Measurements from ENCODE around the gene ASIC2.
A peak's percentile ranks its signal among the peaks of the same experiment; 100 is the strongest.

Gene ASIC2

DNA sequence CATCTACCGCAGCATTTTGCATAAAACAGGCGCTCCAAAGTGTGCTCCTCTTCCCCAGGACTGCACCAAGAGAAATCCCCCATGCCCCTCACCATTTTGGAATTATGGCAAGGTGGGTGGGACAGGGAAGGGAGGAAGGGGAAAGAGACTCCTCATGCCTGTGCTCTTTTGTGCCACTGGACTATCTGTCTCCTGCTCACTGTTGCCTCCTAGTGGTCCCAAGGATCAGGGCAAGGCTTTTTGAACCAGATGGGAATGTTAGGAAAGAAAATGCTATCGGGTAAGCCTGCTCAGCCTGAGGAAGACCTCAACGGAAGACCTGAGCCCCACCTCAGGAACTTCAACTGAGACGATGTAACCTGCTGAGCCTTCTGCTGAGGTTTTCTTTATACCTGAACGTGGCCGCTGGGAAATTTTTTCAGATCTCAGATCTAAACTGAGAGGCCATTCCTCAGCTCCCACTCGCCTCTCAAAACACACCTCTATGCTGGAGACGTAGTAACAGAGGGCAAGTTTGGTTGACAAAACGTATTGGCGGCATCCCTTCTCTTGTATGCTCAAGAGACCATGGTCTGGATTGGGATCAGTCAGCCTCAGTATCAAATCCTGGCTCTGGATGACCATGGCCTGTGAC lies 243.2 kb downstream of the ASIC2 start:
- TF ChIP-seq POLR2A (IDR thresholded peaks at IDR 0.05; ENCODE audit: low read length) (no peak), GATA1 (IDR thresholded peaks at IDR 0.05; ENCODE audit: low read depth, low read length) (no peak)
- DNase-seq, result peak; percentile 43 to 74

DNA sequence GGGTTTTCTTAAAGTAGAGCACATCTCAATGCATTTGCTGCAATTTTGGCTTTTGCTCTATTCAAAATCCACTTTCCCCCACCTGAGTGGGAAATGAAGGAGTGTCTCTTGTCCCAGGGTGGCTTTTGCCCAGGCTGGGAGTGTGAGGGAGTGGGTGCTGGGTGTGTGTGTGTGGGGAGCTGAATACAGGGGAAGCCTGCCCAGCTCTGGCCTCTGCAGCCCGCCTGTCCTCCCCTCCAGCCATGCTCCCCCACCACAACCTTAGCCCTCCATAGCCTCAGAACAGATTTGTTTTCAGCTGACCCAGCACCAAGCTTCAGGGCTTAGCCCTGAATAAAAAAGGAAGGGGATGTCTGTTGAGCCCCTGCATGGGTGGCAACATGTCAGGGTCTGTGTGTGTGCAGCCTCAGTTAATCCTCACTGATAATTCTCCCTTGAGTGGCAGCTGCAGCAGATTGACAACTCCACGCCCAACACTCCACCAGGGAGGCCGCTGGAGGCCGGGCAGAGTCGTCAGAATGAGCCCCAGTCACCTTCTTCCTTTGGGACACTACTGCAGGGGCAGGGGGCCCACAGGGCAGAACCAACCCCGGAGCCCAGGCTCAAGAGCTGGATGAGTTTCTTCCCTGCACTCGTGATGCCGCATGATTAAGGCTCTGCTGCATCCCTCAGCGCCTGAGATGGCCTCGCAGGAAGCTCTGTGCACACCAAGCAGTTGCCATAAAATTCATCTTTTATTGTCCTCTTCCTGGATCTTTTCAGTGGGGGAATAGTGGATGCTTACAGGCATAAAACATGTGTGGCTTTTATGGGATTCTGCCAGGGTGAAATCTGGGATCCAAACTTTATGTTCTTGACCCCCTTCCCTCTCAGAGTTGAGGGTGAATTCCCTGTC lies 246.5 kb downstream of the ASIC2 start:
- TF ChIP-seq GATA1 (IDR thresholded peaks at IDR 0.05; ENCODE audit: low read depth, low read length) (no peak), POLR2A (IDR thresholded peaks at IDR 0.05; ENCODE audit: low read length) (no peak)

DNA sequence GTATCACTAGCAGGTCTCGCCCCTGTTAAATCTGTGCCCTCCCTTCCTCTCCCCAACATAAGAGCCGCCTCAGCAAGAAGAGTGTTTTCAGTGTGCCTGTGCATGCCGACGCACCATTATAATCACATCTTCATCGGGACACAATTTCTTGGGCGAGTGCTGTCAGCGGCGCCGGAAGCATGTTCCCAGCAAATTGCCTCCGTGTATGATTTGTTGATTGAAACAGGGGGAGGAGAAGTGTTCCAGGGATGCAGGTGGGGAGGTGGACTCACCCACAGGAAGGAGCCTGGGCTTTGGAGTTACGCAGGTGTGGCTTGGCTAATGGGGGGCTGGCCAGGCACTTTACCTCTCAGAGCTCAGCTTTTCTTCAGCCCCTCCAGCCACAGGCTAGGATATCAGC lies 247.9 kb downstream of the ASIC2 start:
- TF ChIP-seq GATA1 (IDR thresholded peaks at IDR 0.05; ENCODE audit: low read depth, low read length) (no peak), POLR2A (IDR thresholded peaks at IDR 0.05; ENCODE audit: low read length) (no peak)
- no peak for DNase-seq

More for the DNA sequence above, 246.5 kb downstream of the ASIC2 start:
- DNase-seq, result no peak

DNA sequence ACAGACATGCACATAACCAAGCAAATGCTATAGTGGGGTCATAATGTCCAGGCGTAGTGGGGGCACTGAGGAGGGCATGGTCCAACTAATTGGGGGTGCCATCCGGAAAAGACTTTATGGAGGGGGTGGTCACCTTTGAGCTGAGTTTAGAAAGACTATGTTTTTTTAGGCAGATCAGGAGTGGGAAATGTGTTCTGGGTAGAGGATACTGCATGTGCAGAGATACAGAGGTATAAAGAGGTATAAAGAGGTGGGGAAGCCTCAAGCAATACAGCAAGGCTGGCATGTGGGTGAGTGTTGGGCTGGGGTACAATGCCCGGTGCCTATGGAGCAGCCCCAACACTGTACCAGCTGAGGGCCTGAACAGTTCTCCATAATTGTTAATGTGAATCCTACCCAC lies 248.3 kb downstream of the ASIC2 start:
- TF ChIP-seq POLR2A (IDR thresholded peaks at IDR 0.05; ENCODE audit: low read length) (no peak), GATA1 (IDR thresholded peaks at IDR 0.05; ENCODE audit: low read depth, low read length) (no peak)
- no peak for DNase-seq

DNA sequence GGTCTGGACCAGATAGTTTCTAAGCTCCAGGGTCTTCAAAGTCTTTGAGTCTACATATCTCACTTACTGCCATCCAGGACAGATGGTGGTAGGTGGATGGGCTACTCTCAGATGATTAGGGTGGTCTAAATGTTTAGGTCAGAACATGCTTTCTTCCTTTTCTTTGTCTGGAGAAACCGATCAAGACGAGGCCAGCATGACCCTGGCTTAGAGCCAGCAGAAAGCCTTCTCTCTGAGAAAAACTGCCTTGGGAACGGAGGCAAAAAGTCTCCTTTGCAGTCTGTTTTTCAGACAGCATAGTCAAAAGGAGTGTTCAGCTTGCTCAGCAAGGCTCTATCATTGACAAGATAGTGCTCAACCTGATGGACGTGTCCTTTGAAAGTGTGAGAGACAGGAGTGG lies 252.6 kb downstream of the ASIC2 start:
- DNase-seq, result no peak
- TF ChIP-seq POLR2A (IDR thresholded peaks at IDR 0.05; ENCODE audit: low read length) (no peak), GATA1 (IDR thresholded peaks at IDR 0.05; ENCODE audit: low read depth, low read length) (no peak)

DNA sequence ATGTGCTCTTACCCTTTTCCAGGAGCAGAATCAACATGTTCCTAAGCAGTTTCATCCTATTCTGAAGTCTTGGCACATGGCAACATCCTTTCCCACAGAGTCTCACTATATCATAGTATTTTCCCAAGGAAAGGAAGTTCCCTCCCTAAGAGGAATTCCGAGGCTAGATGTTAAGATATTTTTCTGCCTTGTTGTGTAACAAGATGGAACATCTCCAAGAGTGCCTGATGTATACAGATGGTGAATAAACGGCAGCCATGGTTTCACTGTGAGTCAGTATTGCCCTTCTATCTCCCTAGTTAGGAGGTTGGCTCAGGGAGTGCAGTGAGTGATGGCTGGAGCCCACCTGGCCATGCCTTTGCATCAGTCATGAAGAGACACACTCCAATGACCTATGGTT lies 253.2 kb downstream of the ASIC2 start:
- TF ChIP-seq GATA1 (IDR thresholded peaks at IDR 0.05; ENCODE audit: low read depth, low read length) (no peak), POLR2A (IDR thresholded peaks at IDR 0.05; ENCODE audit: low read length) (no peak)
- no peak for DNase-seq

DNA sequence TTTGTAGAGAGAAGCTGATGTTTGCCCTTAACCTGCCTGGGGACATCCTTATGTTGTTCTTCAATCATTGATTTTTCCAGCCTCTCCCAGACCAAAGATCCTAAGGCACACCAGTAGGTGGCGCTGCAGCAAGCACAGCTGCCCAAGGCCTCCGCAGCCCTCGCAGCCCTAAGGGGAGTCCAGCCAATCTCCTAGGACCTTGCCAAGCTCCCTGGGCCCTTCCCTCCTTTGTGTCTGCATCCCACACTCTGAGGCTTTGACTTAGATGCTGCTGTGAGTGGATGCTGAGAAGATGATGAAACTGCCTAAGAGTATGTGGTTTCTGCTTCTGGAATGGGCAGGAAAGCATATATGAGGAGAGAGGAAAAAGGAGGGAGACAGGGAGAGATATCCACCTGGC lies 254.4 kb downstream of the ASIC2 start:
- TF ChIP-seq GATA1 (IDR thresholded peaks at IDR 0.05; ENCODE audit: low read depth, low read length), result no peak
- TF ChIP-seq POLR2A (IDR thresholded peaks at IDR 0.05; ENCODE audit: low read length), result no peak
- peak; percentile 27 to 47 for DNase-seq

- DNase-seq, result no peak
- TF ChIP-seq GATA1 (IDR thresholded peaks at IDR 0.05; ENCODE audit: low read depth, low read length) (no peak), POLR2A (IDR thresholded peaks at IDR 0.05; ENCODE audit: low read length) (no peak)
Observed at GRCh38 chr17:33033176-33033575, 259.9 kb downstream of the ASIC2 start.

- TF ChIP-seq POLR2A (IDR thresholded peaks at IDR 0.05; ENCODE audit: low read length) (no peak), GATA1 (IDR thresholded peaks at IDR 0.05; ENCODE audit: low read depth, low read length) (no peak)
Observed at GRCh38 chr17:33028778-33029177, 264.3 kb downstream of the ASIC2 start.

DNA sequence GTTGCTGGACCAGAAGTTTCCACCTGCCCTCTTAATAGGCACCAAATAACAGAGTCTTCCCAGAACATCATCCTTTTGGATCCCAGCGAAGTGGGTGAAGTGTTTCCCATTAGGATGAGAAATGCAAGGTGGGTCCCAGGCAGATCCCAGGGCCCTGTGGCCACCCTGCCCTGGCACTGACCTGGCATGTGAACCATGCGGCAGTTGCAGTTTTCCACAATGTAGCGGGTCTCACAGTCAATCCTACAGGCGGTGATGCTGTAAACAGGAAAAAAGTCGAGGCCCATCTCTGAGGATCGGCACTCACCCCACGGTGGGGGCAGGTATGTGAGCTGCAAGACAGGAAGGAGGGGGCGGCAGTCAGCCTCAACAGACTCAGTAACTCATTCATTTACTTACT lies 265.0 kb downstream of the ASIC2 start:
- TF ChIP-seq POLR2A (IDR thresholded peaks at IDR 0.05; ENCODE audit: low read length) (no peak), GATA1 (IDR thresholded peaks at IDR 0.05; ENCODE audit: low read depth, low read length) (no peak)
- DNase-seq, result no peak

More at GRCh38 chr17:33028778-33029177, 264.3 kb downstream of the ASIC2 start:
- DNase-seq, result no peak

DNA sequence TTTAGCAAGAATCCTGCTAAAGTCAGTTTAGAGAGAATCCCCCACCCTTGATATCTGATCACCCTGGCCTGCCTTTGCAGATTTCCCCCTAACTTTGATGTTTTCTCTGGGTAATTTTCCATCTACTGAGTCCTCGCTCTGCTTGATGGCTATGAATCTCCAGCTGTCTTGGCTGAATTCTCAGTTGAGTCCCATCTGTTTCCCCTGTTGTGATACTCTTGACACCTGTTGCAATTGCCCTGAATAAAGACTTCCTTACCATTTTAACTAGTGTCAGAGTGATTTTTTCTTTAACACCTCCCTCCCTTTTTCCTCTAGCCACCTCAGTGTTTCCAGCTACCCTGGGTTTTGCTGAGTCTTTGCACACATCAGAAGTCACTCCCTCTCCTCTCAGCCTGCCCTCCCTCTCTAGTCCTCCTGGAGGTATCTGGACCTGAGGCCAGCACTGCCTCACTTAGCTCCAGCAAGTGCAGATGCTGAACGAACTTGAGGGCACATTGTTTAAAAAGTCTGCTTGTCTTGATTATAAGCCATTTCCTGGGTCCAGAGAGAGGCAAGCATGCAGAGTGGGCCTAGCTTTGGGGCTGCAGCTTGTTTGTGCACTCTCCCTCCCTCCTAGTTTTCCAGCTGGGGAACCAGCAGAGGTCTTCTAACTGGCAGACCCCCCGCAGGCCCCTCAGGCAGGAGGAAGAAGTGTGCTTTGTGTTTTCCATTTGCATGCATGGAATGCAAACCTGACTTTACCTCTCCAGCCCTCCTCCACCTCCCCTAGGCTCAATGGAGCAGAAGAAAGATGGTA lies 268.2 kb downstream of the ASIC2 start:
- no peak for DNase-seq
- no peak for TF ChIP-seq GATA1 (IDR thresholded peaks at IDR 0.05; ENCODE audit: low read depth, low read length)

DNA sequence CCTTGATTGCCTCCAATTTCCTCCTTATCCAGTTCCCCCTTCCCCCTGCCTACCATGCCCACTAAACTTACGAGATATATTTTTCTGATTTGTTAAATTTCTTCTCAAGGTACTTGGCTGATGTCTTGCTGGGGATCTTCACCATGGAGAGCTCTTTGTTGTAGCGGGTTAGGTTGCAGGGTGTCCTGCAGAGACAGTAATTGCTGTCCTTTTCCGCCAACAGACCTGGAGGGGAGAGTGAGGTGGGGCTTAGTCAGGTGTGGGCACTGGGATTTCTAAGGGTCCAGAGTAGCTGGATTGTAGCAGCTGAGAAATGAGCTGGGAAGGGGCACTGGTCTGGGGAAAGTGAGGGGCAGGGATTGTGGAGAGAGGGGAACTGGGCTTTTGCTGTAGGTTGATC lies 269.3 kb downstream of the ASIC2 start:
- TF ChIP-seq POLR2A (IDR thresholded peaks at IDR 0.05; ENCODE audit: low read length) (no peak), GATA1 (IDR thresholded peaks at IDR 0.05; ENCODE audit: low read depth, low read length) (no peak)
- no peak for DNase-seq

- TF ChIP-seq POLR2A (IDR thresholded peaks at IDR 0.05; ENCODE audit: low read length) (no peak), GATA1 (IDR thresholded peaks at IDR 0.05; ENCODE audit: low read depth, low read length) (no peak)
- no peak for DNase-seq
Observed at GRCh38 chr17:33021731-33022408, 271.2 kb downstream of the ASIC2 start.

Data from erythroblast (primary cell).